ENCODE results near the gene SLC25A11.
A peak's percentile ranks its signal among the peaks of the same experiment; 100 is the strongest.

The SLC25A11 gene

GRCh38 chr17:4898351-4898750 lies 41.5 kb downstream of the SLC25A11 start:
- no peak overlapping the region for H3K4me3 ChIP-seq (ENCODE audit: low read depth, low read length)
- TF ChIP-seq CTCF (conservative IDR thresholded peaks at IDR 0.05; ENCODE audit: low read depth, low read length) = no peak
- DNase-seq (ENCODE audit: low read depth) = no peak

- no peak overlapping the region for H3K4me3 ChIP-seq (ENCODE audit: low read depth, low read length)
- TF ChIP-seq CTCF (conservative IDR thresholded peaks at IDR 0.05; ENCODE audit: low read depth, low read length) = no peak
- no peak for DNase-seq (ENCODE audit: low read depth)
Observed at GRCh38 chr17:4897785-4898184, 42.1 kb downstream of the SLC25A11 start.

- no peak for DNase-seq (ENCODE audit: low read depth)
- TF ChIP-seq CTCF (conservative IDR thresholded peaks at IDR 0.05; ENCODE audit: low read depth, low read length) = no peak
- no peak overlapping the region for H3K4me3 ChIP-seq (ENCODE audit: low read depth, low read length)
Observed at GRCh38 chr17:4897198-4897687, 42.6 kb downstream of the SLC25A11 start.

GRCh38 chr17:4896332-4897197 lies 43.3 kb downstream of the SLC25A11 start:
- DNase-seq (ENCODE audit: low read depth) = no peak
- no peak for TF ChIP-seq CTCF (conservative IDR thresholded peaks at IDR 0.05; ENCODE audit: low read depth, low read length)

GRCh38 chr17:4895657-4896331 lies 44.1 kb downstream of the SLC25A11 start:
- DNase-seq (ENCODE audit: low read depth) = no peak
- no peak overlapping the region for H3K4me3 ChIP-seq (ENCODE audit: low read depth, low read length)
- TF ChIP-seq CTCF (conservative IDR thresholded peaks at IDR 0.05; ENCODE audit: low read depth, low read length) = peak; percentile 30

More at GRCh38 chr17:4896332-4897197, 43.3 kb downstream of the SLC25A11 start:
- H3K4me3 ChIP-seq (ENCODE audit: low read depth, low read length) = no peak overlapping the region

- H3K4me3 ChIP-seq (ENCODE audit: low read depth, low read length) = no peak overlapping the region
- no peak for DNase-seq (ENCODE audit: low read depth)
- no peak for TF ChIP-seq CTCF (conservative IDR thresholded peaks at IDR 0.05; ENCODE audit: low read depth, low read length)
Observed at GRCh38 chr17:4895121-4895520, 44.7 kb downstream of the SLC25A11 start.

Measured in choroid plexus epithelial cell (primary cell).